Osteocyte (in vitro differentiated cells): ENCODE data around the gene FBXO10. TPM values are rescaled to one million over a fixed set of nuclear protein-coding genes. Genes with fewer than 3 reads are reported as not detected.
"Not testable (repeated sequence)": the region's sequence is repeated elsewhere in the genome, so short reads cannot be mapped to it uniquely, and the experiment has no call there.

Experiments used
- DNase-seq: peaks from one replicate; pipeline ENCODE4 v3.0.0; 2021; ENCODE audit warnings: mixed read lengths; ENCODE audit not compliant: unreplicated experiment; ENCODE audit errors: extremely low spot score
- H3K27ac Mint-ChIP-seq: one replicate; pipeline ENCODE4 v1.8.0; 2021; ENCODE audit warnings: mild to moderate bottlenecking, mixed read lengths; ENCODE audit not compliant: unreplicated experiment
- H3K27me3 Mint-ChIP-seq: one replicate; pipeline ENCODE4 v1.8.0; 2021; ENCODE audit warnings: mixed read lengths; ENCODE audit not compliant: unreplicated experiment
- H3K36me3 Mint-ChIP-seq: one replicate; pipeline ENCODE4 v1.8.0; 2021; ENCODE audit warnings: mixed read lengths; ENCODE audit not compliant: unreplicated experiment
- H3K4me1 Mint-ChIP-seq: one replicate; pipeline ENCODE4 v1.8.0; 2021; ENCODE audit warnings: mixed read lengths; ENCODE audit not compliant: unreplicated experiment
- H3K4me3 Mint-ChIP-seq: one replicate; pipeline ENCODE4 v1.8.0; 2021; ENCODE audit warnings: mild to moderate bottlenecking, moderate library complexity, mixed read lengths; ENCODE audit not compliant: unreplicated experiment
- H3K9me3 Mint-ChIP-seq: one replicate; pipeline ENCODE4 v1.8.0; 2021; ENCODE audit warnings: mixed read lengths; ENCODE audit not compliant: unreplicated experiment
- CTCF ChIP-seq: fragments of 200-600 bp; sonication (generic); IDR thresholded peaks from 2 replicates; pipeline ENCODE4 v1.5.0; 2021; ENCODE audit warnings: antibody characterized with exemption, mild to moderate bottlenecking, moderate library complexity
- total RNA-seq: library from RNA; stranded (reverse); gene quantifications from 2 replicates; pipeline ENCODE4 v1.2.1, GENCODE V29; 2021

The FBXO10 gene
- total RNA-seq, 1 donor from 2014 or later = 21.0 TPM

GRCh38 chr9:37517923-37518322 is 58.3 kb downstream of the FBXO10 start:
- Mint-ChIP-seq H3K36me3 (peaks cover 42% of the 10 kb centered on the region), H3K9me3 (no peaks in the 10 kb centered on the region), H3K27me3 (no peaks in the 10 kb centered on the region), H3K27ac (no peak overlapping the region), H3K4me3 (no peak overlapping the region), H3K4me1 (no peaks in the 10 kb centered on the region)
- no peak for DNase-seq
- TF ChIP-seq CTCF = no peak

GRCh38 chr9:37515620-37516258 is 60.4 kb downstream of the FBXO10 start:
- no peaks in the 10 kb centered on the region for H3K9me3 Mint-ChIP-seq
- H3K4me1 Mint-ChIP-seq = no peaks in the 10 kb centered on the region
- peaks cover 34% of the 10 kb centered on the region for H3K36me3 Mint-ChIP-seq
- H3K27me3 Mint-ChIP-seq = no peaks in the 10 kb centered on the region
- no peak for DNase-seq
- H3K27ac Mint-ChIP-seq = no peak overlapping the region
- H3K4me3 Mint-ChIP-seq = no peak overlapping the region
- TF ChIP-seq CTCF = no peak

- Mint-ChIP-seq H3K4me1 (no peaks in the 10 kb centered on the region), H3K4me3 (no peak overlapping the region), H3K36me3 (peaks cover 32% of the 10 kb centered on the region)
Observed at GRCh38 chr9:37514999-37515398, 61.2 kb downstream of the FBXO10 start.

GRCh38 chr9:37514415-37514814 is 61.8 kb downstream of the FBXO10 start:
- H3K36me3 Mint-ChIP-seq = peaks cover 29% of the 10 kb centered on the region

More at GRCh38 chr9:37514999-37515398, 61.2 kb downstream of the FBXO10 start:
- H3K27ac Mint-ChIP-seq = no peak overlapping the region
- no peaks in the 10 kb centered on the region for H3K9me3 Mint-ChIP-seq
- H3K27me3 Mint-ChIP-seq = no peaks in the 10 kb centered on the region
- TF ChIP-seq CTCF = no peak
- no peak for DNase-seq

GRCh38 chr9:37512437-37512836 is 63.7 kb downstream of the FBXO10 start:
- Mint-ChIP-seq H3K4me3 (no peak overlapping the region), H3K27ac (no peak overlapping the region), H3K4me1 (no peaks in the 10 kb centered on the region), H3K27me3 (no peaks in the 10 kb centered on the region), H3K9me3 (no peaks in the 10 kb centered on the region), H3K36me3 (peaks cover 23% of the 10 kb centered on the region)
- no peak for TF ChIP-seq CTCF
- DNase-seq = no peak

More at GRCh38 chr9:37514415-37514814, 61.8 kb downstream of the FBXO10 start:
- H3K27ac Mint-ChIP-seq, DNase-seq, H3K9me3 Mint-ChIP-seq, H3K4me3 Mint-ChIP-seq, H3K27me3 Mint-ChIP-seq, H3K4me1 Mint-ChIP-seq: not testable (repeated sequence)
